Endodermal cell (in vitro differentiated cells): ENCODE measurements around the gene PRR33. TPM values are rescaled to one million over a fixed set of nuclear protein-coding genes. Genes with fewer than 3 reads are reported as not detected.

ENCODE experiments used
- DNase-seq: peaks from one replicate; pipeline ENCODE4 v3.0.0-alpha.2; 2017
- H3K27ac ChIP-seq: 2 replicates; pipeline ENCODE4 v1.5.1; 2013; ENCODE audit warnings: mild to moderate bottlenecking, low read depth, low read length, moderate library complexity
- H3K27me3 ChIP-seq: 2 replicates; pipeline ENCODE4 v1.6.1; 2013; ENCODE audit warnings: mild to moderate bottlenecking, low read length, moderate library complexity; ENCODE audit not compliant: insufficient read depth, control insufficient read depth, poor library complexity, severe bottlenecking
- H3K36me3 ChIP-seq: 2 replicates; pipeline ENCODE4 v1.7.0; 2013; ENCODE audit warnings: mild to moderate bottlenecking, low read length, moderate library complexity; ENCODE audit not compliant: control insufficient read depth, insufficient read depth
- H3K4me1 ChIP-seq: one replicate; pipeline ENCODE4 v1.7.0; 2013; ENCODE audit warnings: low read length; ENCODE audit not compliant: control insufficient read depth, insufficient read depth
- H3K4me3 ChIP-seq: 2 replicates; pipeline ENCODE4 v1.5.1; 2013; ENCODE audit warnings: mild to moderate bottlenecking, low read length, moderate library complexity
- H3K9ac ChIP-seq: 2 replicates; pipeline ENCODE4 v1.6.1; 2013; ENCODE audit warnings: mild to moderate bottlenecking, low read length, moderate library complexity; ENCODE audit not compliant: poor library complexity, severe bottlenecking; ENCODE audit errors: extremely low read depth
- H3K9me3 ChIP-seq: 2 replicates; pipeline ENCODE4 v1.6.1; 2013; ENCODE audit warnings: mild to moderate bottlenecking, low read length, moderate library complexity; ENCODE audit not compliant: control insufficient read depth
- H3K27ac Mint-ChIP-seq: 2 replicates; pipeline ENCODE4 v1.8.0; 2020; ENCODE audit warnings: mixed read lengths
- H3K27me3 Mint-ChIP-seq: 2 replicates; pipeline ENCODE4 v1.8.0; 2021; ENCODE audit warnings: mild to moderate bottlenecking, mixed read lengths; ENCODE audit not compliant: insufficient read depth
- H3K36me3 Mint-ChIP-seq: 2 replicates; pipeline ENCODE4 v1.8.0; 2020; ENCODE audit warnings: low read depth, mixed read lengths
- H3K4me1 Mint-ChIP-seq: 2 replicates; pipeline ENCODE4 v1.8.0; 2020; ENCODE audit warnings: mixed read lengths
- H3K4me3 Mint-ChIP-seq: 2 replicates; pipeline ENCODE4 v1.8.0; 2020; ENCODE audit warnings: mild to moderate bottlenecking, moderate library complexity, mixed read lengths
- H3K9me3 Mint-ChIP-seq: 2 replicates; pipeline ENCODE4 v1.8.0; 2020; ENCODE audit warnings: mild to moderate bottlenecking, mixed read lengths
- CTCF ChIP-seq: fragments of 200-600 bp; sonication (generic); conservative IDR thresholded peaks from 2 replicates; pipeline ENCODE4 v1.5.0; 2021; ENCODE audit warnings: antibody characterized with exemption, mild to moderate bottlenecking
- WGBS, 2 experiments: methylation state at CpG; one replicate each; pipeline versions ENCODE4 v1.1.5 to v1.1.7; 2013; ENCODE audit warnings: missing lambda C conversion rate in 2 of 2, mixed read lengths in 1 of 2; ENCODE audit not compliant: insufficient coverage in 1 of 2, insufficient read length in 1 of 2; 5-methylcytosine and 5-hydroxymethylcytosine counted together
- total RNA-seq, 2 donors: library from RNA; stranded (reverse); fragmentation: NEBNext Ultra II Directional in 1 of 2; extraction: Animal tissue kit (Norgen Biotek cat#: 25700) in 1 of 2; gene quantifications; 2 replicates in 1 of 2; 3 replicates in 1 of 2; pipeline ENCODE4 v1.2.1, GENCODE V29; 2021

Gene PRR33
- total RNA-seq, 2 donors from 2014 or later: not detected

- Histone ChIP-seq H3K9ac (no peak overlapping the region), H3K4me3 (no peak overlapping the region), H3K27ac (no peak overlapping the region), H3K4me1 (no peaks in the 10 kb centered on the region), H3K36me3 (no peaks in the 10 kb centered on the region), H3K9me3 (no peaks in the 10 kb centered on the region), H3K27me3 (no peaks in the 10 kb centered on the region)
- Mint-ChIP-seq H3K9me3 (no peaks in the 10 kb centered on the region), H3K27me3 (peaks cover 12% of the 10 kb centered on the region), H3K4me3 (no peak overlapping the region), H3K27ac (no peak overlapping the region), H3K4me1 (no peaks in the 10 kb centered on the region), H3K36me3 (no peaks in the 10 kb centered on the region)
- no peak for TF ChIP-seq CTCF
- DNase-seq: no peak
- 70 to 79% methylated on average over 21 to 50 of the region's 50 CpGs for WGBS, 2 experiments
Measured at GRCh38 chr11:1870721-1871466, 20.8 kb downstream of the PRR33 start.

- H3K27ac ChIP-seq: no peak overlapping the region
- Mint-ChIP-seq H3K9me3 (no peaks in the 10 kb centered on the region), H3K27ac (no peak overlapping the region), H3K27me3 (peaks cover 12% of the 10 kb centered on the region), H3K36me3 (no peaks in the 10 kb centered on the region), H3K4me1 (no peaks in the 10 kb centered on the region), H3K4me3 (no peak overlapping the region)
- DNase-seq: no peak
- TF ChIP-seq CTCF: no peak
- WGBS, 2 experiments: 88 to 89% methylated on average over 3 to 12 of the region's 12 CpGs
- no peak overlapping the region for H3K9ac ChIP-seq
- H3K4me1 ChIP-seq: no peaks in the 10 kb centered on the region
- H3K4me3 ChIP-seq: no peak overlapping the region
- no peaks in the 10 kb centered on the region for H3K9me3 ChIP-seq
- no peaks in the 10 kb centered on the region for H3K27me3 ChIP-seq
- no peaks in the 10 kb centered on the region for H3K36me3 ChIP-seq
Measured at GRCh38 chr11:1870326-1870696, 21.4 kb downstream of the PRR33 start.

GRCh38 chr11:1869427-1870325, 22.0 kb downstream of the PRR33 start:
- Histone ChIP-seq H3K9ac (no peak overlapping the region), H3K9me3 (no peaks in the 10 kb centered on the region), H3K27me3 (no peaks in the 10 kb centered on the region), H3K36me3 (no peaks in the 10 kb centered on the region), H3K27ac (no peak overlapping the region), H3K4me1 (no peaks in the 10 kb centered on the region), H3K4me3 (no peak overlapping the region)
- H3K36me3 Mint-ChIP-seq: no peaks in the 10 kb centered on the region
- H3K4me1 Mint-ChIP-seq: no peaks in the 10 kb centered on the region
- no peak overlapping the region for H3K27ac Mint-ChIP-seq
- H3K4me3 Mint-ChIP-seq: no peak overlapping the region
- H3K9me3 Mint-ChIP-seq: no peaks in the 10 kb centered on the region
- 79 to 92% methylated on average over 16 to 34 of the region's 34 CpGs for WGBS, 2 experiments
- DNase-seq: no peak
- TF ChIP-seq CTCF: peak; percentile 39
- H3K27me3 Mint-ChIP-seq: peaks cover 12% of the 10 kb centered on the region
